Epithelial cell of proximal tubule (primary cell): ENCODE measurements around the gene SLC7A9. TPM values are rescaled to one million over a fixed set of nuclear protein-coding genes. Genes with fewer than 3 reads are reported as not detected.

Experiments
- DNase-seq: peaks from one replicate; pipeline ENCODE4 v3.0.0-alpha.2; 2011; ENCODE audit warnings: low read depth
- H3K4me3 ChIP-seq: 2 replicates; pipeline ENCODE4 v1.5.1; 2011; ENCODE audit warnings: low read depth, mild to moderate bottlenecking, low read length
- total RNA-seq: library from RNA; depleted of rRNA; stranded (reverse); fragments of >200 nt; gene quantifications from 2 replicates; pipeline ENCODE4 v1.2.3, GENCODE V29; 2015
- TF ChIP-seq, protein P1 (sequence below): conservative IDR thresholded peaks from 2 replicates; pipeline ENCODE4 v1.5.1; 2012; ENCODE audit warnings: low read depth, mild to moderate bottlenecking, low read length

SLC7A9 gene
- total RNA-seq, 1 donor from 2014 or later: not detected

DNA sequence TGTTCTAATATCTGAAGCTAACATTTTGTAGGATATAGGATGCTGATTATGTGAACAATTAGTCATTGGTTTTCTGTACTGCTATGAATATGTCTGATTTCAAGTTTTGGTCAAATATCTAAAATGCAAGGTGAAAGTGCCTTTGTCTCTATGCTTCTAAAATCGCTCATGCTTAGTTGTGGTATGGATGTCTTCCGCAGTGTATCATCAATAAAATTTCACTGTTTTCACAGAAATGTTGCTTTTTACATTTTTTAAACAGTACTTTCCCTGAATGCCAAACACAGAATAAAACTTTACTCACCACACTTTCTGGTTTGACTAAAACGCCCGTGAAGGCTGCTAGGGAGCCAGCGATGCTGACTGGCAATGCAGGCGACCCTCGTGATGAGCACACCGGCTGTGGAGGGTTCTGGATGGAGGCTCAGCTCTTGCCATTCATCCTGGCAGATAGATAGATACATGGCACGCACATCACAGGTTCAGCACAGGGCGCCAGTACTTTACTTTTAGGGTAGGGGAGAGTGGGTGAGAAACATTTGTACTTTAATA lies 40.1 kb downstream of the SLC7A9 start:
- H3K4me3 ChIP-seq: no peak overlapping the region
- DNase-seq: no peak
- TF ChIP-seq, protein P1, sequence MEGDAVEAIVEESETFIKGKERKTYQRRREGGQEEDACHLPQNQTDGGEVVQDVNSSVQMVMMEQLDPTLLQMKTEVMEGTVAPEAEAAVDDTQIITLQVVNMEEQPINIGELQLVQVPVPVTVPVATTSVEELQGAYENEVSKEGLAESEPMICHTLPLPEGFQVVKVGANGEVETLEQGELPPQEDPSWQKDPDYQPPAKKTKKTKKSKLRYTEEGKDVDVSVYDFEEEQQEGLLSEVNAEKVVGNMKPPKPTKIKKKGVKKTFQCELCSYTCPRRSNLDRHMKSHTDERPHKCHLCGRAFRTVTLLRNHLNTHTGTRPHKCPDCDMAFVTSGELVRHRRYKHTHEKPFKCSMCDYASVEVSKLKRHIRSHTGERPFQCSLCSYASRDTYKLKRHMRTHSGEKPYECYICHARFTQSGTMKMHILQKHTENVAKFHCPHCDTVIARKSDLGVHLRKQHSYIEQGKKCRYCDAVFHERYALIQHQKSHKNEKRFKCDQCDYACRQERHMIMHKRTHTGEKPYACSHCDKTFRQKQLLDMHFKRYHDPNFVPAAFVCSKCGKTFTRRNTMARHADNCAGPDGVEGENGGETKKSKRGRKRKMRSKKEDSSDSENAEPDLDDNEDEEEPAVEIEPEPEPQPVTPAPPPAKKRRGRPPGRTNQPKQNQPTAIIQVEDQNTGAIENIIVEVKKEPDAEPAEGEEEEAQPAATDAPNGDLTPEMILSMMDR: no peak

DNA sequence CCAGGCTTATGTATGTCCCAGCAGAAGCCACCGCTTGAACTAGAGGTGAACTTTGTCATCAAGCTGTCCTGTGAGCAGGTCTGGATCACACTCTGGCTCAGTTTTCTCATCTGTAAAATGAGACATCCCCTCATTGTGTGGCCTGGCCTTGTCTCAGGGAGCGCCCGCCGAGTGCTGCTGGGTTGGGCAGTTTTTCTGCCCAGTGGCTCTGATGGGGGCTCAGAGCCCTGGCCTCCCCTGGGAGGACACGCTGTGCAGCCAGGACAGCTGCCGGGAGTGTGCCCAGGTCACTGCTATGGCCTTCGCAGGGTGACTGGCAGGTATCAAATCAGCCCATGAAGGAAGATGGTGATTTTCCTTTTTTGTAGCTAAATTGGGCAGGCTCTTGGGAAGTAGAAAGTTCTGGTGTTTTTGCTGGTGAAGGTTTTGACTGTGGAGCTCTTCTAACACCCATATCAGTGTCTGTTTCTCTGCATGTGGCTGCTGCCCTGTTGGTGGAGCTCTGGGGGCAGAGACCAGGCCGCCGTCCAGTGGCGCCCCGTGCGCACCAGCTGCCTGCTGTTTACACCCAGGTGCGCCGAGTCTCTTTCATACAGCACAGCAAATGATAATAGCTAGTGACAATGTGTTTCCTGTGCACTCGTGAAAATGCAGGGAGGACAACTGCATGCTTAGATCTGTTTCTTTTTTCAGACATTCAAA lies 40.8 kb downstream of the SLC7A9 start:
- no peak for DNase-seq
- TF ChIP-seq, protein P1: no peak
- H3K4me3 ChIP-seq: no peak overlapping the region

DNA sequence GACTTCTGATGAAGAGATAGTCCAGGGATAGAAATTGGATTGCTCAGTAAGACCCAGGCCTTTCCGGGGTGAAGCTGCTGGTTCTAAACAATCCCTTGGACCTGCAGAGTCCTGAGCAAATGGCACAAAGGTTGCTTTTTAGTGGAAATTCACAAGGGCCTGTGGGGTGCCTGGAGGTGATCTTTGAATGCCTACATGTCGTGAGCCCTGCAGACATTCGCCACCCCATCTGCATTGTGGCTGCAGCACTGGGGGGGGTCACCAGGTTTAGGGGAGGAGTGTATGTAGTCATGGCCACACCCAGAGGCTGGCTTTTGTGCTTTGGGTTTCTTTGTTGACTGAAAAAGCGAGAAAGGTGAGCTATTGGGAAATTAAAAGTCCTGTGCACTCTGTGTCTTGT lies 41.4 kb downstream of the SLC7A9 start:
- TF ChIP-seq, protein P1: no peak
- no peak for DNase-seq

DNA sequence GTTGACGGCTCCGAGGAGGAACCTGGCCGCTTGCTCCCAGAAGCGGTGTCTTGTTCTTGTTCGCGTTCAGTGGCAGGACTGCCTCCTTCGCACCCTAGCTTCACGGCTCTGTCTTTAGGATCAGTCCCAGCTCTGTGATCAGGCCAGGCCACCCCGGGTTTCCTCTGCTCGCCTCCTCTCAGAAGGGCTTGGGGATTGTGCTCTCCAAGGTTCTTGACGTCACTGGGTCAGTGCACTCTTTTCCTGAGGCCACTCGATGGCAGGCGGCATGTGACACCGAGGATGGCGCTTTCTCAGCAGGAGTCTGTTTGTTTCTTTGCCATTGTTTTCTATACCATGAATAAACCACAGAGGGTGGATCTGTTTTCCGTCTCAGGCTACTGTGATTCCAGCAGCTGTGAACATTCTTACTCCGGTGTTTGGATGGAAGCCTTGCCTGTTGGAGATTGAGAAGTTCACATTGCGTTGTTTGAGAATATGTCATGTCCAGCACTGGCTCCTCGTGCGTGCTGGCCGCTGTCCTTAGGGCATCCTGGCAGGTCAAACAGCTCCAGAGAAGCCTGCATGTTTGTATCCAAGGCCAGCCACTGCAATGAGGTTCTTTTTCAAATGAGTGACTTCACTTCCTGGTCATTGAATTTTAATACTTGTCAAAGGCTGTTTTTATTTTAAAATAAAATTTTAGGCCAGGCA lies 44.5 kb downstream of the SLC7A9 start:
- TF ChIP-seq, protein P1: no peak
- no peak for DNase-seq
- no peak overlapping the region for H3K4me3 ChIP-seq

More for the DNA sequence above, 41.4 kb downstream of the SLC7A9 start:
- H3K4me3 ChIP-seq: no peak overlapping the region

DNA sequence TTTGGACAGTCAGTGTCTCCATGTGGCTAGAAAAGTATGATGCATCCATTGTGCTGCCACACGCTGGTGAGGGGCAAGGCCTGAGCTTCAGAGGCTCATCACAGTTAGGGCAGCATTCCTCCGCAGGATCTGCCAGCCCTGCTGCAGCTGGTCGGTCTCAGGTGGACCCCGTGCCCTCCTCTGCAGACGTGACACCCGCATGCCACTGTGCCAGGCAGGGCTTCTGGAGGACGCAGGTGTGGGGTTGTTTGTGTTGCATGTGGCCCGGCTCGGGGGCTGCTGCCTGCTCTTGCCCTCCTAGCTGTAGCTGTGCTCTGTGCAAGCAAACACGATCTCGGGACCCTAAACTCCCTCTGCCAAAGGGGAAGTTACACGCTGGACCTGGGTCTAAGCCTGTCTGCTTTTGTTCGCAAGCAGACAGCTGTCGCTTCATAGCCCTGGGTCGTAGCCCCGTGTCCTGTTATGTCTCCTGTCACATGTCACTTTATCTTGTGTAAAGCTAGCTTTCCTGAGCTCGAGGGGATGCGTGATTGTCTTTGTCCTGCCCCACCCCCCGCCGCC lies 45.3 kb downstream of the SLC7A9 start:
- no peak for DNase-seq
- H3K4me3 ChIP-seq: no peak overlapping the region

DNA sequence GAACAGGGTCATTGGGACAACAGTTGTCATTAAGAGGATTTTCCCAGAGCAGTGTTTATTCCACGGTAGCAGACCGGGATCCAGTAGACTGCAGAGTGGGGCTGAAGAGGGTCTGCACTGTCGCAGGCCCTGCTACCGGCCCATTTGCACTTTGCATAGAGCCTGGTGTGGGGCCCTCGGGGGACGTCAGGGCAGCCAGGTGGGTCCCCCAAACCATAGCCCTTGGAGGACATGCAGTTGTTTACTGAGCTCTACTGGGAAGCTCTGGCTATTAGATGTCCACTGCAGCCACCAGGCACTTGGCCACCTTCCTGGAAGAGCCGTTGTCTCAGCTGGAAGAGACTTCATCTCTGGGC lies 45.8 kb downstream of the SLC7A9 start:
- TF ChIP-seq, protein P1: no peak
- DNase-seq: no peak
- no peak overlapping the region for H3K4me3 ChIP-seq

More for the DNA sequence above, 45.3 kb downstream of the SLC7A9 start:
- TF ChIP-seq, protein P1: no peak
